GM19463 (cell line): ENCODE measurements around the gene HSD17B13.
A peak's percentile ranks its signal among the peaks of the same experiment; 100 is the strongest.
"Not testable (repeated sequence)": the region's sequence is repeated elsewhere in the genome, so short reads cannot be mapped to it uniquely, and the experiment has no call there.

Experiments used
- ATAC-seq: cut with Tn5 transposase; IDR thresholded peaks from one replicate; pipeline ENCODE4 v1.9.1; 2021; ENCODE audit warnings: mild to moderate bottlenecking, moderate library complexity; ENCODE audit not compliant: unreplicated experiment

Gene HSD17B13, protein sequence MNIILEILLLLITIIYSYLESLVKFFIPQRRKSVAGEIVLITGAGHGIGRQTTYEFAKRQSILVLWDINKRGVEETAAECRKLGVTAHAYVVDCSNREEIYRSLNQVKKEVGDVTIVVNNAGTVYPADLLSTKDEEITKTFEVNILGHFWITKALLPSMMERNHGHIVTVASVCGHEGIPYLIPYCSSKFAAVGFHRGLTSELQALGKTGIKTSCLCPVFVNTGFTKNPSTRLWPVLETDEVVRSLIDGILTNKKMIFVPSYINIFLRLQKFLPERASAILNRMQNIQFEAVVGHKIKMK

DNA sequence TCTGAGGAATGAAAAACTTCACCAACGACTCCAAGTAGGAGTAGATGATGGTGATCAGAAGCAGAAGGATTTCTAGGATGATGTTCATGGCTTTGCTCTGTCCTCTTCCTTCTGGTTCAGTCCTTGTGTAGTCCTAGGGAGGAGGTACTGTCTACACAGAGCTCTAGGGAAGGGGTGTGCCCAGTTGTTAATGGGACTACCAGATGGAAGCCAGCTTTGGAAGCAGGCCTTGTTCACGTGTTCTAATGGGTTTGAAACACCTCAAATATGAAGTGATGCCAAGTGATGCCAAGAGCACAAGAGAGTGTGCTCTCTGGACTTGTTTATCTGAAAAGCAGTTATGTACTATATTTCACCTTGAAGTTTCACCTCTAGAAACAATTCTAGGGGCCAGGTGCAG, at the start of gene HSD17B13:
TSS of gene HSD17B13 (minus strand) at position 129 of the 400 bp plus-strand sequence. CDS start at position 88, 41 bp downstream.
- ATAC-seq = no peak

DNA sequence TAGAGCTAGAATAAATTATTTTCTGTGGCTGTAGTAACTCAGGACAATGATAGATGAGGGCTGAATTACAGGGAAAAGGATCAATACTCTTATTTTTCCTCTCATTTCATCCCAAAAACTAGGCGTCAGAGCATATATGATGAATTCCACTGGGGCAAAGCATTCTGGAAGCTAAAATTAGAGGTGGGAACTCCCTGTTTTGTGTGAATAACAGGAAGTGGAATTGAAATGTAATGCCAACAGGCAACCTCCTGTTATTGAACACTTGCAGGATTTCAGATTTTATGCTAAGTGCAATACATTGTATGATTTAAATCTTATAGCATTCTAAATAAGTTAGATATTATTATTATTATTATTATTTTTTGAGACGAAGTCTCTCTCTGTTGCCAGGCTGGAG, 47.4 kb upstream of the HSD17B13 start:
- ATAC-seq = no peak

DNA sequence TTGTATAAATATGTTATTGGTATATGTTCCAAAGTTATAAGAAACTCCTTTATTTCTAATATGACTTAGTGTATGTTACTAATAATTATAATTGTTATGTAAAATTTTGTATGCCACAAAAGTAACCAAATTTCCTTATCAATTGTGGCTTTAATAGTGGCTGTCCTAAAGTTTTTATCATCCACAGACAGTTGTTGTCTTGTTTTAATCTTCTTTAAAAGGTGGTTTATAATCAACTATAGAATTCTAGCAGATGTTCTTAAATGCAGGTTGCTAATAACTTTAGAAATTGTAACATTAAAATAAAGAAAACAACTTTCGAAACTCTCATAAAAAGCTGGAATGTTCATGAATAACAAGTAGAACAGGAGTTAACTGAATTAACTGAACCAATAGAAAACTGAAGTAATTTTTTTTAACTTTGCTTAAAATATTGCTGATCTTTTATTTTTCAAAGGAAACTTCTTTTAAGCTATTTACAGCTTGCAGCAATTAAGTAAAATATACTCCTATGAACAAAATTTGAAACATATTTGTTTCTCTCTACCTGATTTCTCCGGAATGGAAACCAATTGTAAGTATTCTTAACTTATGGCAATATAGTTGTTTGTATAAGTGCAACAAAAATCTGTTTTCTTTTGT, 44.0 kb upstream of the HSD17B13 start:
- ATAC-seq = no peak

DNA sequence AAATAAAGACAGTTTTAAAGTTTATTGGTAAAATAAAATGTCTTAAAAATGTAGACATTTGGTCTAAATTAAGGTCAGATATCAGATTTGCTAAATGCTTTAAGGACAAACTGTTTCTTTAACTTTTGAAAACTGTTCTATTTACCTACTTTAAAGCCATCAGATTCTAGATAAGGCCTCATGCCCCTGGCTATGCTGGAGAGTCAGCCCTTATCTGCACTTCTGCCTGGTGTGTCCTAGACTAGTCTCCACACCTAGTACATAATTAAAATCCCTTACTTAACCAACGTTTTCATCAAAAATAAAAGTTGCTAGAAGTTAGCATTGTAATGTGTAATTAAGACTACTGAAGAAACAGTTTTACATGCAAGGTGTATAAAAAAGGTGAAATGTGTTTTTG, 42.7 kb upstream of the HSD17B13 start:
- no peak for ATAC-seq

DNA sequence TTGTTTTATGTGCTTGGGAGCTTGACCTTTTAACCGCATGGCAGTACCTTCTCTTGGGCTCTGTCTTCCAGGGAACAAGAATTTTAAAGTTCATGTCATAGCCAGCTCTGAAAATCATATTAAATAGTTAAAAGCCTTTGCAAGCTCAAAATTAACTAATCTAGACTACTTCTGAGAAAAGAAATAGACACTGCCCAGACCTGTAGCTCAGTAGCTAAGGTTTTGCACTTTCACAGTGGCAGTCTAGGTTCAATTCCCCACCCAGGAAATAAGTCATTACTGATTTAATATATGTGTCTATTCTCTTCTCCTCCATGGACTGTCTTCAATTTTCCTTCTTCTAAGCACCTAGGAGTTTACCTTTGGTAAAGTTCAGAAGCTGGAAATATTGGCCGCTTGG, 40.9 kb upstream of the HSD17B13 start:
- no peak for ATAC-seq

DNA sequence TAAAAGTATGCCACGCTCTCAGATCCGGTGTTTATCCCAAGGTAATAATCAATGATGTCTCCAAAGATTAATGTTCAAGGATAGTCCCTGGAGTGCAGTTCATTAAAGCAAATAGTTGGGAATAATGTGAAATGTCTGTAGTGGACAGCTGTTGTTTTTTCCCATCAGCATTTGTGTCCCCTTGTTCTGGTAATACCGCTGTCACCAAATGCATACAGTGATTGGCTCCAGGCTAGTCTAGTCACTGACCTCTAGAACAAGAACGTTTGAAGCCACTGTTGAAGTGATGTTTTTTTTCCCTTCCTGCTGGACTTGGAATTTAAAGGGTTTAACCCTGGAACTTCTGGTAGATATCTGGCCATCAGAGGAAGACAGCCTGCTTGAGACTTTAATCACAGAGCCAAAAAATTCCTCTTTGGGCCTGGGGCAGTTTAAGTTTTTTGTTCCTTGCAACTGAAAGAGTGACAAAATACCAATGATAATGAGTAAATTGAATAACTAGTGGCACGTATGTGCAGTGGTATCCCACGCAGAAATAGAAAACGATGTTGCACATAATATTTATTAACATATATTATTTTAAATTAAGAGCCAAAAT, 37.8 kb upstream of the HSD17B13 start:
- ATAC-seq = no peak

DNA sequence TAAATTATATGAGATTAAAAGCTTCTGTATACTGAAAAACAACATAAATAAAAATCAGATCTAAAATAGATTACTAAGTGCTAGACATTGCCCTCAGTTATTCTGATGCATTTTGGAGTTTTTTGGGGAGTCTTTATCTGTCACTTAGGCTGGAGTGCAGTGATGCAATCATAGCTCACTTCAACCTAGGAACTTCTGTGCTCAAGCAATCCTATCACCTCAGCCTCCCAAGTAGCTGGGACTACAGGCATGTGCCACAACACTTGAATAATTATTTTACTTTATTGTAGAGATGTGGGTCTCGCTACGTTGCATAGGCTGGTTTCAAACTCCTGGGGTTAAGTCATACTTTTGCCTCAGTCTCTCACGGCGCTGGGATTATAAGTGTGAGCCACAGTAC, 36.6 kb upstream of the HSD17B13 start:
- ATAC-seq = no peak

DNA sequence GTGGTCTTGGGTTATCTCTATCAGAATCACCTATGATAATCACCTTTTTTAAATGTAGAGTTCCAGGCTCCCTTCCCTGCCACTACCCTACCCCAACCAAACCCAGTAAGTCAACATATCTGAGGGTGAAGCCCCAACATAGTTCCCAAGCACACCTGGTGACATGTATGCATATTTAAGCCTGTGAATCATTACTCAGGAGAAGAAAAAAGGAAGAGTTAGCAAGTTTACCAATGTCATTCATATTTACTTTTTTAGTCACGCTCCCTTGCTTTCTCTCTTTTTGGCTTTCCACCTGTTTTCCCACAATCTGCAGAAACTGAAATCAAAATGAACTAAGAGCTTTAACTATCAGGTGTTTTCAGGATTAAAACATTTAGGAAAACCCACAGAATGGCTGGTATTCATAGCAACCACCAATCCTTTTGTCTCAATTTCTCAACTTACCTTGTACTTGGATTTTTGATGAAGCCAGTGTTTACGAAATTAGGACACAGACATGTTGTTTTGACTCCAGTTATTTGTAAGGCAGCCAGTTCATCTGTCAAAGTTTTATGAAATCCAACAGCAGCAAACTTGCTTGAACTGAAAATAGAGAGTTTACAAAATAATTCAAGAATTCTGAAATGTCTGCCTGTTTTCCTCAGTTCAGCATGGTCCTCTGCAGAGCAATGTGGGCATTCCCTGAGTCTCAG, 34.3 kb upstream of the HSD17B13 start:
- no peak for ATAC-seq

DNA sequence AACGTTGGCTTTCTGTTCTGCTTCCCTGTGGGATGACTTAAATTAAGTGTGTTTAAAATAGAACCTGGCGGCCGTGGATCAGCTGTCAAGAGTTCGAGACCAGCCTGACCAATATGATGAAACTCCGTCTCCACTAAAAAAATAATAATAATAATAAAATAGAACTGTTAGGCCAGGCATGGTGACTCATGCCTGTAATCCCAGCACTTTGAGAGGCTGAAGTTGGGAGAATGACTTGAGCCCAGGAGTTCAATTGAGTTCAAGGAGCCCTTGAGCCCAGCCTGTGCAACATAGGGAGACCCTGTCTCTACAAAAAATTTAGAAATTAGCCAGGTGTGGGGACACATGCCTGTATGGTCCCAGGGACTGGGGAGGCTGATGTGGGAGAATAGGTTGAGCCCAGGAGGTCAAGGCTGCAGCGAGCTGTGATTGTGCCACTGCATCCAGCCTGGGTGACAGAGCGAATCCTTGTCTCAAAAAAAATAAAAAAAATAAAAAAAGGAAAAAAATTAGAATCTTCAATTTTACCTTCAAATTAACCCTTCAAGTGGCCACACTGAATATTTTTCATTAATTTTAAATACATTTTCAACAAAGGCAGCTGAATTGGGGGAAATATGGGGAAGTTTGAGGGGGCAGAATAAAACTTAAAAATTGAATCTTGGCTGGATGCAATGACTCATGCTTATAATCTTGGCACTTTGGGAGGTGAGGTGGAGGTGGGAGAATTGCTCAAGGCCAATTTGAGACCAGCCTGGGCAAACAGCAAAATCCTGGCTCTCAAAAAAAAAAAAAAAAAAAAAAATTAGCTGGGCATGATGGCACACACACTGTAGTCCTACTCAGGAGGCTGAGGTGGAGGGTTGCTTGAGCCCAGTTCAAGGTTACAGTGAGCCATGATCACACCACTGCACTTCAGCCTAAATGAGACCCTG, 31.8 kb upstream of the HSD17B13 start:
- no peak for ATAC-seq

DNA sequence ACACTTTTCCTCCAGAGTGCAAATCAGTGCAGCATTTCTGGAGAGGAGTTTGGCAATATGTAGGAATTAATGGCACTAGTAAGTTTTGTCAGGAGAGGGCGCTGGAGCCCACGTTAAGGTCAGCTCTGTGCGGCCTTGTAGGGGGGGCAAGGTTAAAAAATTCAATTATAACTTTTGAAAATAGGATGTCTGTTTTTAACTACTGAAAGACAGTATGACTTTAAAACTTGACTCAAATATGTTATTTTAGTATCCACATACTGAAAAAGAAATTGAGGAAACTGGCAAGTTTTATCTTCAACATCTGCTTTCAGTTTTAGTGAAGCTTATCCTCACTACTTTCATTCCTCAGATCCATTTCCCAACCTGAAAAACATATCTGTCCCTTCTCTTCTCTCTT, 30.9 kb upstream of the HSD17B13 start:
- peak; percentile 74 for ATAC-seq

DNA sequence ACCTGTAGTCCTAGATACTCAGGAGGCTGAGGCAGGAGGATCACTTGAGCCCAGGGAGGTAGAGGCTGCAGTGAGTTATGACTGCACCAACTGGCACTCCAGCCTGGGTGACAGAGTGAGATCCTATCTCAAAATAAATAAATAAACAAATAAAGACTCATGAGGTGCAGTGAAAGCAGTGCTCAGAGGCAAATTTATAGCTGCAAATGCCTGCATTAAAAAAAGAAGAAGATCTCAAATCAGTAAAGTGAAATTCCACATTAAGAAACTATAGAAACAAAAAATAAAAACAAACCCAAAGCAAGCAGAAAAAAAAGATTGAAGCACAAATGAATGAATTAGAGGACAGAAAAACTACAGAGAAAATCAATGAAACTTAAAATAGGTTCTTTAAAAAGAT, 22.5 kb upstream of the HSD17B13 start:
- ATAC-seq = no peak

DNA sequence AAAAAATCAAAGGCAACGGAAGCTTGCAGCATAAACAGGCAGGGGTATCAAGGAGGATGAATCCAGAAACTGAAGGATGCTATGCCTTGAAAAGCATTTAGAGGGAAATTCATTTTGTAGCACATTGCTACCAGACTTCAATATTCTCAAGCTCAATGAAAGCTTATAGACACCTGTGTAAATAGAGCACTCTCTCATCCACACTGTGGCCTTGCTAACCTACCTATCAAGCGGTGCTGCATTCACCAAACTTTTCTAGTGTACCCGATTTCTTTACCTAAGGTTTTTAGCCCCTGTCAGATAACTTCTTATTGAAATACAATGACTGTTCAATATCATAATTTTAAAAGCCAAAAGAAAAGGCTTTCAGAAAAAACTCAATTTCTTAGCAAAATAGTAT, 20.2 kb upstream of the HSD17B13 start:
- no peak for ATAC-seq

DNA sequence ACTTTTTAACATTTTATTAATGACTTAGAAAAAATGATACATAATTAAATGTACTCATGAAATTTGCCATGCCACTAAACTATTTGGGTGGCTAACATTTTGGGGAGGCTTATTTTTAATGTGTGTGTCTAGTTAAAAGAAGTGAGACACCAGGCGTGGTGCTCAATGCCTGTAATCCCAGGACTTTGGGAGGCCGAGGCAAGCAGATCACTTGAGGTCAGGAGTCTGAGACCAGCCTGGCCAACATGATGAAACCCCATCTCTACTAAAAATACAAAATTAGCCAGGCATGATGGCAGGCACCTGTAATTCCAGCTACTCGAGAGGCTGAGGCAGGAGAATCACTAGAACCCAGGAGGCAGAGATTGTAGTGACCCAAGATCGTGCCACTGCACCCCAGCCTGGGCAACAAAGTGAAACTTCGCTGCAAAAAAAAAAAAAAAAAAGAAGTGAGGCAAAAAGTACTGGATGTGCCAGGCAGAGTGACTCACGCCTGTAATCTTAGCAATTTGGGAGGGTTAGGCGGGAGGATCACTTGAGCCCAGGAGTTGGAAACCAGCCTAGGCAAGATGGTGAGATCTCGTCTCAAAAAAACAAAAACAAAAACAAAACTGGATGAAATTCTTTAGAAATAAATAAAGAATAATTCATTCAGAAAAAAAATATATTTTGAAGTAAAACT, 19.4 kb upstream of the HSD17B13 start:
- not testable (repeated sequence) for ATAC-seq

DNA sequence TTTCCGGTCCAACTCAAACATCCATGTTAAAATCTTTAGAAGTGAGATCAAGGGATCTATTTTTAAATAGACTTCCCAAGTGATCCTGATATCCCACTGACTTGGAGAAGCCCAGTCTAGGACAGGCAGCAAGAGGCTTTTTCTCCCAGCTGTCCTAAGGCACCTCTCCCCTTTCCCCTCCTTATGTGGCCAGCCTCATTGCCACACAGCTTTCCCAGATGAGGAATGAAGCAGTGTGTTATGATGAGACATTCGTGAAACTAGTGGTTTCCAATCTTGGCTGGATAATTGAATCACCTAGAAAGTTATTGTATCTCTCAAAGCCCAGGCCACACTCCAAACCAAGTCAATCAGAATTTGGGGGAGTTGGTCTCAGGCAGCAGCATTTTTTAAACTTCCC, 16.8 kb upstream of the HSD17B13 start:
- no peak for ATAC-seq

DNA sequence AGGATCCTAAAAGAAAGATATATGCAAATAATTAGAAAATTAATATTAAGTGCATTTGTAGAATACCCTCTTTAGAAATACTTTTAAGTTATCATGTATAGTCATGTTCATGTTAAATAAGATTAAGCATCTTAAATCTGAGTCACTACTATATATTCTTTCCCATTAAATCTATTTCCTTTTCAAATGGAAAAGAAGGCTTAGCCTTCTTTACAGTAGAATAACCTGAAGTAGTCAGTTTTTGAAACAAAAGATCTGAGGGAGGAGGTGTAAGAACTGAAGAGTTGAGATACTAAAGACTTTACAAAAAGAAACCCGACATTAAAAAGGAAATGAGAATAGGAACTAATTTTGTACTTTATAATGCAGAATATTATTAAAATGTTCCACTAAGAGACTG, 14.7 kb upstream of the HSD17B13 start:
- no peak for ATAC-seq

DNA sequence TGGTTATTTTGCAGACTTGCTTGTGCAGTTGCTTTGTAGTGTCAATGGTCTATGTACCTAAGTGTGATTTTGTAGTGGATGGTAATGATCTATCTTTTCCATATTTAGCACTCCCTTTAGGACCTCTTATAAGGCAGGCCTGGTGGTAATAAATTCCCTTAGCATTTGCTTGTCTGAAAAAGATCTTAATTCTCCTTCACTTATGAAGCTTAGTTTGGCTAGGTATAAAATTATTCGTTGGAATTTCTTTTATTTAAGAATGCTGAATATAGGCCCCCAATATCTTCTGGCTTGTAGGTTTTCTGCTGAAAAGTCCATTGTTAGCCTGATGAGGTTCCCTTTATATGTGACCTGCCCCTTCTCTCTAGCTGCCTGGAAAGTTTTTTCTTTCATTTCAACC, 10.6 kb upstream of the HSD17B13 start:
- ATAC-seq = no peak

DNA sequence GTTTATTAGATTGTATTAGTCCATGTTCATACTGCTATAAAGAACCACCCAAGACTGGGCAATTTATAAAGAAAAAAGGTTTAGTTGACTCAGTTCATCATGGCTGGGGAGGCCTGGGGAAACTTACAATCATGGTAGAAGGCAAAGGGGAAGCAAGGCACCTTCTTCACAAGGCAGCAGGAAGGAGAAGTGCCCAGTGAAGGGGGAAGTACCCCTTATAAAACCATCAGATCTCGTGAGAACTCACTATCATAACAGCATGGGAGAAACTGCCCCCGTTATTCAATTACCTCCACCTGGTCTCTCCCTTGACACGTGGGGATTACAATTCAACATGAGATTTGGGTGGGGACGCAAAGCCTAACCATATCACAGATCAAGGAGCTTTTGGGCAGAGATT, 8.1 kb upstream of the HSD17B13 start:
- ATAC-seq = no peak

DNA sequence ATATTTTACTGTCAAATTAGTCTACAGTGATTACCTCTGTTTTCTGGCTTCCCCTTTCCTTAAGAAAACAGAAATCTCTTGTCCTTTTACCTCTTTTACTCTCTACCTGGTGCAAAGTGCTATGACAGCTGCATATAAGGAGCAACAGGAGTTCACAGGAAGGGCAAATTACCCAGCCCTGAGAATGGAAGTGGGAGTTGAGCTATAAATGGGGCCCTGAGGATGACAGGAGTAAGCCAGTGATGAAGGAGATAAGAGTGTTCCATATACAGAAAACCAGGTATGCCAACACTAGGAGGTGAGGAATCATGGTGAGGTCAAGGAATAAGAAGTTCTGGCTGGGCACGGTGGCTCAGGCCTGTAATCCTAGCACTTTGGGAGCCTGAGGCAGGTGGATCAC, 4.5 kb upstream of the HSD17B13 start:
- ATAC-seq = no peak

DNA sequence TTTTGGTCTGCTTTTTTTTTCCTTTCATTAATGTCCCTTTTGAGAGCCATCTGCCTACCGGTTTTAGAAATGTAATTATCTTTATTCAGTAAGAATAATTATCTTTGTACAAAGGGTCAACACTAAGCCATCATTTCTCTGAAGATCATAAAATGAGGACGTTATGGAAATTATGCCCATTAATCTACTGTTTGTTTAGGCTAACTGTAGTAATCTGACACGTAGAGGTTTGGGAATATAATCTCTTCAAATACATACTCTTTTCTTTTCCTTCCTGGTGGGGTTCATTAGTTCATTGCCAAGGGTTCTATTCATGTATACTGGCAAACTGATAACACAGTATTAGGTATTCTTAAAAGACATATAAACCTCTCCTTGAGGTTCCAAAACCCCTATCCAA, 3.8 kb upstream of the HSD17B13 start:
- ATAC-seq = no peak

DNA sequence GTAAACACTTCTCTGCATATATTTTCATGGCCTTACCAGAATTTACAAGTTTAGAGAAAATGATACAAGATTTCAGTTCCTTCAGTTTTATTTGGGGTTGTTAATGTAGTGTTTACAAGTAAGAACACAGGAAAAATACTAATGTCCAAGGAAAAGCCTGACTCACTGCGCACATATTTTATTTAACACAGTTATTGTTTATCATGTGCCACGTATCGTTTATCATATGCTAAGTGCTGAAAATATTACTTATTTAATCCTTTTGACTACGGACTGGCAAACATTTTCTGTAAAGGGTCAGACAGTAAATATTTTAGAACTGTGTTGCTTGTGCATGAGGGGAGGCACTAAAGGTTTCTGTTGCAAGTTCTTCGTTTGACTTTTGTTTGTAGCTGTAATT, 794 bp downstream of the HSD17B13 start:
- no peak for ATAC-seq
